Measurements from ENCODE around the gene TOM1L2. TPM values are rescaled to one million over a fixed set of nuclear protein-coding genes. Genes with fewer than 3 reads are reported as not detected.

Gene TOM1L2
- total and polyA plus RNA-seq, 11 donors = 122 to 345 (median 247) TPM

DNA sequence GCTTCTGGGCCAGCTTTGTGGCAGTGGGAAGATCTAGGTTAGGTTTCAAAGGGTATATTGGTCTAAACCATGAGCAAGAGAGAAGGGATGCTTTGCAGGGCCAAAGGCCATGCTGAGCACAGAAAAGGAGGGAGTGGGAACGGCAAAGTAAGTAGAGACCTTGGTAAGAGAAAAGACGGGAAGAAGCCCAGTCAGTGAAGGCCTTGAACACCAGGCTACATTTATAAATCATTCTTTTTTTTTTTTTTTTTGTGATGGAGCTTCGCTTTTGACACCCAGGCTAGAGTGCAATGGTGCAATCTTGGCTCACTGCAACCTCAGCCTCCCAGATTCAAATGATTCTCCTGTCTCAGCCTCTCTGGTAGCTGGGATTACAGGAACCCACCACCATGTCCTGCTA lies 18.1 kb downstream of the TOM1L2 start:
- peaks cover 0 to 54% (median 25%) of the 10 kb centered on the region in 12 donors for H3K4me1 ChIP-seq
- 93 to 97% (median 96%) methylated on average over 3 of the region's 3 CpGs for WGBS, 4 donors
- intact Hi-C loops (cut with DNase I) = no loop called here
- ATAC-seq = no peak
- no peaks in the 10 kb centered on the region for H3K9me3 ChIP-seq
- no peak for DNase-seq
- H3K27me3 ChIP-seq = no peaks in the 10 kb centered on the region
- H3K4me3 ChIP-seq = no peak overlapping the region
- TF ChIP-seq, protein P1, sequence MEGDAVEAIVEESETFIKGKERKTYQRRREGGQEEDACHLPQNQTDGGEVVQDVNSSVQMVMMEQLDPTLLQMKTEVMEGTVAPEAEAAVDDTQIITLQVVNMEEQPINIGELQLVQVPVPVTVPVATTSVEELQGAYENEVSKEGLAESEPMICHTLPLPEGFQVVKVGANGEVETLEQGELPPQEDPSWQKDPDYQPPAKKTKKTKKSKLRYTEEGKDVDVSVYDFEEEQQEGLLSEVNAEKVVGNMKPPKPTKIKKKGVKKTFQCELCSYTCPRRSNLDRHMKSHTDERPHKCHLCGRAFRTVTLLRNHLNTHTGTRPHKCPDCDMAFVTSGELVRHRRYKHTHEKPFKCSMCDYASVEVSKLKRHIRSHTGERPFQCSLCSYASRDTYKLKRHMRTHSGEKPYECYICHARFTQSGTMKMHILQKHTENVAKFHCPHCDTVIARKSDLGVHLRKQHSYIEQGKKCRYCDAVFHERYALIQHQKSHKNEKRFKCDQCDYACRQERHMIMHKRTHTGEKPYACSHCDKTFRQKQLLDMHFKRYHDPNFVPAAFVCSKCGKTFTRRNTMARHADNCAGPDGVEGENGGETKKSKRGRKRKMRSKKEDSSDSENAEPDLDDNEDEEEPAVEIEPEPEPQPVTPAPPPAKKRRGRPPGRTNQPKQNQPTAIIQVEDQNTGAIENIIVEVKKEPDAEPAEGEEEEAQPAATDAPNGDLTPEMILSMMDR (IDR thresholded peaks at IDR 0.05) = no peak
- TF ChIP-seq POLR2A (IDR thresholded peaks at IDR 0.05) = no peak
- H3K27ac ChIP-seq = no peak overlapping the region
- peaks cover 0 to 13% (median 5%) of the 10 kb centered on the region in 9 donors for H3K36me3 ChIP-seq

DNA sequence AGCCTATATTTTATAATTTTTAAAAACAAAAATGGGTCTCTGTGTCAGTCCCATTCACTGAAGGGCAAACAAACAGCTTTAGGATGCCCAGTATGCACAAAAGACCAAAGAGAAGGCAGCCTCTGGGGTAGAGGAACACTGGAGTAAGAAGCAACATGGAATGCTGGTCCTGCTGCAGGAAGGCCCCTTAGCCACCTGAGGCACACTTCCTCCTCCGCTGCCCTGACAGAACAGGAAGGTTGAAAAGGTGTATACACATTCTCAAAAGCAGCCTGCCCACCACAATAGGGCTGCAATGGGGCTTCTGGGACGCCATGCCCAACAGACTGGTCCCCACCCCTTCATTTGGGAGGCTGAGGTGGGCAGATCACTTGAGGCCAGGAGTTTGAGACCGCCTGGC lies 19.5 kb downstream of the TOM1L2 start:
- DNase-seq = no peak
- H3K36me3 ChIP-seq = peaks cover 0 to 13% (median 5%) of the 10 kb centered on the region in 9 donors
- intact Hi-C loops (cut with DNase I) = no loop called here
- no peaks in the 10 kb centered on the region for H3K27me3 ChIP-seq
- H3K27ac ChIP-seq = no peak overlapping the region
- H3K4me1 ChIP-seq = peaks cover 0 to 52% (median 14%) of the 10 kb centered on the region in 12 donors
- H3K4me3 ChIP-seq = no peak overlapping the region
- H3K9me3 ChIP-seq = no peaks in the 10 kb centered on the region
- 92 to 100% (median 98%) methylated on average over 3 of the region's 3 CpGs for WGBS, 4 donors
- ATAC-seq = no peak
- TF ChIP-seq, protein P1 (IDR thresholded peaks at IDR 0.05) = no peak
- TF ChIP-seq POLR2A (IDR thresholded peaks at IDR 0.05) = no peak

DNA sequence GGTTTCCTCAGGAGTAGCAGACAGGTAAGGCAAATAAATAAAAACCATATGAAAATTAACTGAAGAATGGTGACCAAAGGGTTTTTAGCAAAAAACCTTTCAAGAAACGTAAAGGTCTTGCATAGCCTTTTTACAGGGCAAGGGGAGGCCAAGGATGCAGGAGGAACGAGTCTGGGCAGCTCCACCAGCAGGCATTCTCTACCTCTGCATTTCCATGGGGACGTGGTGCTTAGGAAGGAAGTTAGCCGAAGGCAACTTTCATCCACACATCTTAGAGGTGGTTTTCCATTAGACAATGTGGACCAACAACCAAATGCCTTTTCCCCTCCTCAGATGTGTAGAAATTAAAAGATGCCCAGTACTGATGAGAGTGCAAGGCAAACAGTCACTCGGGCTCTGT lies 20.7 kb downstream of the TOM1L2 start:
- DNase-seq (no peak), ATAC-seq (no peak)
- peaks cover 0 to 13% (median 5%) of the 10 kb centered on the region in 9 donors for H3K36me3 ChIP-seq
- WGBS, 4 donors = 71 to 79% (median 76%) methylated on average over 5 of the region's 5 CpGs
- H3K4me1 ChIP-seq = peaks cover 0 to 43% (median 6%) of the 10 kb centered on the region in 12 donors
- no peaks in the 10 kb centered on the region for H3K27me3 ChIP-seq
- TF ChIP-seq, protein P1 (IDR thresholded peaks at IDR 0.05) = no peak
- TF ChIP-seq POLR2A (IDR thresholded peaks at IDR 0.05) = no peak
- H3K27ac ChIP-seq = no peak overlapping the region
- no peak overlapping the region for H3K4me3 ChIP-seq
- intact Hi-C loops (cut with DNase I) = no loop called here
- no peaks in the 10 kb centered on the region for H3K9me3 ChIP-seq

DNA sequence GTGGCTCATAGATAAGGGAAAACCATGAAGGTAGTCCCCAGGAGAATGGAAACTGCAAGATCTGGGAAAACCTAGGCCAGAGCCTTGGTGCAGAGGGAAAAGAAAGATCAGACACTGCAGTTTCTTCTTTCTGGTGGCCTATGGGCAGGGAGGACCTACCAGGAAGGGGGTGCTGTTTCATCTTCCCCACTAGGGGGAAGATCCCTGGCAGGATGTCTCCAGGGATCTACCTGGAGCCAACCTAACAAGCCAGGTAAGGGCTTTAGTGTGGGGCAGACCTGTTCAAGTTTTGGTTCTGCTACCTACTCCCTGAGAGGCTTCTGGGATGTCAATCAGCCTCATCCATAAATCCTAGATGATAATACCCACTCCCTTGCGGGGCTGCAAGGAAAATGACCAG lies 21.4 kb downstream of the TOM1L2 start:
- intact Hi-C loops (cut with DNase I) = no loop called here
- Histone ChIP-seq H3K27me3 (no peaks in the 10 kb centered on the region), H3K9me3 (no peaks in the 10 kb centered on the region), H3K27ac (no peak overlapping the region), H3K4me3 (no peak overlapping the region), H3K36me3 (peaks cover 0 to 13% (median 5%) of the 10 kb centered on the region in 9 donors), H3K4me1 (peaks cover 0 to 45% (median 8%) of the 10 kb centered on the region in 12 donors)
- WGBS, 4 donors = 93 to 100% (median 97%) methylated on average over 1 of the region's 1 CpG
- TF ChIP-seq, protein P1 (IDR thresholded peaks at IDR 0.05) = no peak
- TF ChIP-seq POLR2A (IDR thresholded peaks at IDR 0.05) = no peak
- ATAC-seq = no peak
- DNase-seq = no peak

Data from heart left ventricle (tissue), 16 donors.